GM12892 (cell line): ENCODE data around the gene BRMS1.

ENCODE experiments used
- POLR2A ChIP-seq: IDR thresholded peaks from 2 replicates; pipeline ENCODE4 v1.6.1; 2011; ENCODE audit warnings: low read depth, low read length, control low read depth
- POLR2AphosphoS5 ChIP-seq: IDR thresholded peaks from 2 replicates; pipeline ENCODE4 v1.6.1; 2011; ENCODE audit warnings: low read depth, low read length, control low read depth
- TAF1 ChIP-seq: IDR thresholded peaks from 2 replicates; pipeline ENCODE4 v1.6.1; 2011; ENCODE audit warnings: low read depth, mild to moderate bottlenecking, control low read depth, low read length, borderline replicate concordance

GRCh38 chr11:66309475-66309874 is 35.4 kb downstream of the BRMS1 start:
- TF ChIP-seq POLR2AphosphoS5 (no peak), POLR2A (no peak), TAF1 (no peak)
